ENCODE measurements around the gene GBP7.
"Not testable (repeated sequence)": the region's sequence is repeated elsewhere in the genome, so short reads cannot be mapped to it uniquely, and the experiment has no call there.

Gene GBP7

GRCh38 chr1:89175601-89176256 lies at the start of gene GBP7:
Gene GBP7 (minus strand): TSS chr1:89176003. CDS start chr1:89171935, 4,068 bp downstream.
- DNase-seq = no peak

- DNase-seq = no peak
Measured at GRCh38 chr1:89221341-89221740, 45.5 kb upstream of the GBP7 start.

GRCh38 chr1:89219851-89220250 lies 44.0 kb upstream of the GBP7 start:
- not testable (repeated sequence) for DNase-seq

GRCh38 chr1:89218941-89219340 lies 43.1 kb upstream of the GBP7 start:
- DNase-seq = not testable (repeated sequence)

- DNase-seq = no peak
Measured at GRCh38 chr1:89213347-89213746, 37.5 kb upstream of the GBP7 start.

GRCh38 chr1:89211035-89211634 lies 35.3 kb upstream of the GBP7 start:
- no peak for DNase-seq

- DNase-seq = no peak
Measured at GRCh38 chr1:89206373-89206772, 30.6 kb upstream of the GBP7 start.

GRCh38 chr1:89203166-89203565 lies 27.4 kb upstream of the GBP7 start:
- DNase-seq = no peak

GRCh38 chr1:89201106-89201794 lies 25.4 kb upstream of the GBP7 start:
- no peak for DNase-seq

GRCh38 chr1:89200663-89201062 lies 24.9 kb upstream of the GBP7 start:
- DNase-seq = no peak

- no peak for DNase-seq
Measured at GRCh38 chr1:89199525-89200031, 23.8 kb upstream of the GBP7 start.

- peak; percentile 19 for DNase-seq
Measured at GRCh38 chr1:89198491-89199072, 22.8 kb upstream of the GBP7 start, which contains the start of gene GBP4. Gene GBP4 (minus strand): TSS chr1:89198942. CDS start chr1:89198834, 108 bp downstream.

- DNase-seq = no peak
Measured at GRCh38 chr1:89198081-89198480, 22.3 kb upstream of the GBP7 start.

GRCh38 chr1:89195476-89195875 lies 19.7 kb upstream of the GBP7 start:
- no peak for DNase-seq

GRCh38 chr1:89191314-89191713 lies 15.5 kb upstream of the GBP7 start:
- DNase-seq = no peak

- no peak for DNase-seq
Measured at GRCh38 chr1:89190017-89190416, 14.2 kb upstream of the GBP7 start.

GRCh38 chr1:89179343-89179742 lies 3.5 kb upstream of the GBP7 start:
- DNase-seq = no peak

- no peak for DNase-seq
Measured at GRCh38 chr1:89176971-89177370, 1.2 kb upstream of the GBP7 start.

- no peak for DNase-seq
Measured at GRCh38 chr1:89174491-89174890, 1.3 kb downstream of the GBP7 start.

GRCh38 chr1:89172468-89173143 lies 3.2 kb downstream of the GBP7 start:
- DNase-seq = no peak

GRCh38 chr1:89171067-89171438 lies 4.8 kb downstream of the GBP7 start:
- no peak for DNase-seq

- no peak for DNase-seq
Measured at GRCh38 chr1:89170170-89171066, 5.4 kb downstream of the GBP7 start.

Measured in KG1 (cell line).